ENCODE data around the gene KCNE3. TPM values are rescaled to one million over a fixed set of nuclear protein-coding genes. Genes with fewer than 3 reads are reported as not detected.
"Not testable (repeated sequence)": the region's sequence is repeated elsewhere in the genome, so short reads cannot be mapped to it uniquely, and the experiment has no call there.

The KCNE3 gene
- total RNA-seq, 2 experiments from 2014 or later, result not detected

- Mint-ChIP-seq H3K4me1 (peaks cover 13% of the 10 kb centered on the region), H3K4me3 (no peak overlapping the region), H3K9me3 (no peaks in the 10 kb centered on the region), H3K27me3 (peaks cover 5% of the 10 kb centered on the region), H3K36me3 (ENCODE audit: low read depth) (no peaks in the 10 kb centered on the region), H3K27ac (no peak overlapping the region)
- DNase-seq, result no peak
- ChIA-PET POLR2A (no interaction called here), CTCF (interaction anchor here (1.1 kb wide), 1 partner anchor 31 kb away, joined by 3 read pairs; no protein-coding TSS in a partner anchor)
These were observed 48.8 kb downstream of the KCNE3 start for GRCh38 chr11:74418509-74418895.

DNA sequence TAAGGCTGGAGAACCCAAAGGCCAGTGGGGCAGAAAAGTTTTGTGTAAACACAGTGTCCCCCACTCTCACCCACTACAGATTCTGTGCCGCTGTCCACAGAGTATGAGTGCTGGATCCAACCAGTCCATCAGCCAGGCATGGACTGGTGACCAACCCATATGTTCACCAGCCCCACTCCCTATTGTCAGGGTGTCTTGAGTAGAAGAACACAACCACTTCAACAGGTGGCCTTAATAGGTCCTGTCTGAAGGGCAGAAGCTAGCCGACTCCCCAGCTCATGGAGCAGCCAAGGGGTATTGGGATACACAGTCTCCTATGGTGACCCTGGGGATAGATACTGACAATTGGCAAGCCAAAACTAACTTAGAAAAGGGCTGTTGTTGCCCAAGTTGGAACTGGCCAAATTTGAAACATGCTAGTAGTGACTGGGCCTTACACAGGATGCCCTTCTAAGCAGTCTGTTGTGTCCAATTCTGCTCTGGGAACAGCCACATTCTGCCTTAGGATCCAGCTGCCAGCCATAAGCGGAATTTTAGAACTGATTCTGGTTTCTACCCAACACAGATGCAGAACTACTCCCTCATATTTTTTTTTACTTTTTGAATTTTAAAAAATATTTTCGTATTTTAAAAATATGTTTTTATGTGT, 49.4 kb downstream of the KCNE3 start:
- no peaks in the 10 kb centered on the region for H3K36me3 Mint-ChIP-seq (ENCODE audit: low read depth)
- H3K27me3 Mint-ChIP-seq, result peaks cover 5% of the 10 kb centered on the region
- CTCF ChIA-PET, result interaction anchor here (1.1 kb wide), 1 partner anchor 32 kb away, joined by 3 read pairs; no protein-coding TSS in a partner anchor
- peaks cover 13% of the 10 kb centered on the region for H3K4me1 Mint-ChIP-seq
- no peak for DNase-seq
- H3K27ac Mint-ChIP-seq, result no peak overlapping the region
- H3K4me3 Mint-ChIP-seq, result no peak overlapping the region
- POLR2A ChIA-PET, result no interaction called here
- H3K9me3 Mint-ChIP-seq, result no peaks in the 10 kb centered on the region

DNA sequence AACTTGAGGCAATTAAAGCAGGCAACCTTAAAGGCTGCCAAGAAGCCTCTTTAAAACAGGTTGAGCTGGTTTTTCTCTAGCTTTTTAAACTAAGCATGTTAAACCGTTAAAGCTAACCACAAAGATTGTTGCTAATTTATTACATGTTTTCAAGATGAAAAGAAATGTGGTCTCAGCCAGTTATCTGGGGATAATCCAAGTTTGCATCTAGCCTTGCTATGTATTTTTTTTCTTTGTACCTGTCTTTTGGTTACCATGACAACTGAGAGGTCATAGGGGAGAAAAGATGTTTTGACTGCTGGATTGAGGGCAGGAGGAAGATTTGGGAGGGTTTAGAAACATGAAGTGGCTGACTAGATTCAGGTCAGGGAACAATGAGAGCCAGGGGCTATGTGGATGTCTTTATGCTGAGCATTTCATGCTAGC, 50.0 kb downstream of the KCNE3 start:
- POLR2A ChIA-PET, result no interaction called here
- Mint-ChIP-seq H3K4me3 (no peak overlapping the region), H3K27ac (no peak overlapping the region)

GRCh38 chr11:74416974-74417373, 50.4 kb downstream of the KCNE3 start:
- H3K4me3 Mint-ChIP-seq; POLR2A ChIA-PET; H3K27me3 Mint-ChIP-seq; DNase-seq; H3K9me3 Mint-ChIP-seq; H3K27ac Mint-ChIP-seq; H3K36me3 Mint-ChIP-seq (ENCODE audit: low read depth): not testable (repeated sequence)
- H3K4me1 Mint-ChIP-seq, result peaks cover 13% of the 10 kb centered on the region
- CTCF ChIA-PET, result interaction anchor here (0.6 to 0.8 kb wide), 2 partner anchors 9 to 193 kb away, joined by 3 read pairs; no protein-coding TSS in a partner anchor

More for the DNA sequence above, 50.0 kb downstream of the KCNE3 start:
- no peaks in the 10 kb centered on the region for H3K9me3 Mint-ChIP-seq
- DNase-seq, result no peak
- CTCF ChIA-PET, result interaction anchor here (0.6 to 0.8 kb wide), 2 partner anchors 9 to 193 kb away, joined by 3 read pairs; no protein-coding TSS in a partner anchor
- H3K4me1 Mint-ChIP-seq, result peaks cover 13% of the 10 kb centered on the region
- H3K27me3 Mint-ChIP-seq, result peaks cover 5% of the 10 kb centered on the region
- H3K36me3 Mint-ChIP-seq (ENCODE audit: low read depth), result no peaks in the 10 kb centered on the region

- CTCF ChIA-PET, result no interaction called here
- no peak overlapping the region for H3K27ac Mint-ChIP-seq
- no peaks in the 10 kb centered on the region for H3K36me3 Mint-ChIP-seq (ENCODE audit: low read depth)
These were observed 54.5 kb downstream of the KCNE3 start for GRCh38 chr11:74412733-74413359.

DNA sequence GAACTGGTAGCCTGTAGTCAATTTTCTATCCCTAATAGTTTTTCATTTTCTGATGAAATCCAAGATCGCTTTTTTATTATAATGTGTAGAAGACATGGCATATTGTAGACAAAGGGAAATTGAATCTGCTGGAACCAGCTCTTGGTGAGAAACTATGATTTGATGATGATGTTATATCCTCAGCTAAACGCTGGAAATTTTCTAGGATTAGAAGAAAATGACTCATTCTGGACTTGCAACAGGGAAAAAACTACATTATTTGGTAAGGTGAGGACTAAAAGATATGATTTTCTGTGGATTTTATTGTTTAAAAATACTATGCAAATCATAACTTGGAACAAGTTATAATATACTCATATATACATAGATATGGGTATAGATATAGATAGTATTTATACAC, 55.0 kb downstream of the KCNE3 start:
- DNase-seq, result no peak
- no peaks in the 10 kb centered on the region for H3K36me3 Mint-ChIP-seq (ENCODE audit: low read depth)
- H3K4me1 Mint-ChIP-seq, result peaks cover 5% of the 10 kb centered on the region
- H3K4me3 Mint-ChIP-seq, result no peak overlapping the region
- no peaks in the 10 kb centered on the region for H3K9me3 Mint-ChIP-seq
- POLR2A ChIA-PET, result no interaction called here
- peaks cover 3% of the 10 kb centered on the region for H3K27me3 Mint-ChIP-seq
- H3K27ac Mint-ChIP-seq, result no peak overlapping the region
- CTCF ChIA-PET, result no interaction called here

More at GRCh38 chr11:74412733-74413359, 54.5 kb downstream of the KCNE3 start:
- Mint-ChIP-seq H3K4me1 (peaks cover 10% of the 10 kb centered on the region), H3K4me3 (no peak overlapping the region), H3K9me3 (no peaks in the 10 kb centered on the region), H3K27me3 (peaks cover 2% of the 10 kb centered on the region)
- POLR2A ChIA-PET, result no interaction called here
- no peak for DNase-seq

- ChIA-PET CTCF (no interaction called here), POLR2A (no interaction called here)
- peaks cover 9% of the 10 kb centered on the region for H3K27me3 Mint-ChIP-seq
- no peaks in the 10 kb centered on the region for H3K36me3 Mint-ChIP-seq (ENCODE audit: low read depth)
- no peaks in the 10 kb centered on the region for H3K4me1 Mint-ChIP-seq
- DNase-seq, result no peak
- H3K4me3 Mint-ChIP-seq, result no peak overlapping the region
- H3K9me3 Mint-ChIP-seq, result no peaks in the 10 kb centered on the region
- H3K27ac Mint-ChIP-seq, result no peak overlapping the region
These were observed 57.7 kb downstream of the KCNE3 start for GRCh38 chr11:74409633-74410032.

Other genes starting within 250 kb of the KCNE3 start
- not detected for gene P4HA3, start 155.9 kb downstream of the KCNE3 start, total RNA-seq
- gene PGM2L1, start 69.1 kb downstream of the KCNE3 start, total RNA-seq, result 1 to 10 TPM; 8.4 to 9.9 TPM
- 1 to 10 TPM; 3.0 to 3.1 TPM for gene LIPT2, start 26.2 kb upstream of the KCNE3 start, total RNA-seq
- 10 to 100 TPM; 52.6 to 57.0 TPM for gene POLD3, start 125.0 kb upstream of the KCNE3 start, total RNA-seq

All from activated CD4-positive, alpha-beta T cell treated with anti-CD3 and anti-CD28 coated beads, Interleukin-2, amount 10 ng/mL, durations not matched to agents 7 days and 5 days (primary cell).